Urothelium cell line (cell line): ENCODE measurements around the gene ATRN.

Experiments used
- DNase-seq: peaks from one replicate; pipeline ENCODE4 v3.0.0; 2011; ENCODE audit warnings: low spot score, mixed read lengths
- FAIRE-seq: peaks from 2 replicates; lab custom pipeline; 2011; peaks lifted over from hg19 to GRCh38; lab: Jason Lieb, UNC

The ATRN gene

GRCh38 chr20:3672547-3673171 lies 201.8 kb downstream of the ATRN start:
- DNase-seq (no peak), FAIRE-seq (no peak)

GRCh38 chr20:3673221-3674070 lies 202.6 kb downstream of the ATRN start:
- FAIRE-seq (no peak), DNase-seq (no peak)

DNA sequence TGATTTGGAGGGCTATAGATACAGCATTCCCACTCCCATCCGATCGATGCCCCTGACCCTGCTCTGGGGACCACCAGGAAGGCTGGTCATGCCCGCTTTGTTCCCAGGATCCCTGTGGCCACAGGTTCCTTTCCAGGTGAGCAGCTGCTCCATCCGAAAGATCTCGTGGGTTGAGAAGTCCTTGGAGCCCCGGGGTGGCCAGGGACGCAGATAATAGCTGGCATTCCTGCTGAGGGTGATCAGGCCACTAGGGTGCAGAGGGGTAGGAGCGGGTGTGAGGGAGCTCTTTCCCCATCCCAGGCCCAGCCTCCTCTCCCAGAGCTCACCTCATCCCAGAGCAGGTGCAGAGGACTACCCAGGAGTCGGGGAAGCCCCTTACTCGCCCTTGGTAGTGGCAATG lies 203.6 kb downstream of the ATRN start:
- DNase-seq (peak; percentile 21), FAIRE-seq (no peak)

DNA sequence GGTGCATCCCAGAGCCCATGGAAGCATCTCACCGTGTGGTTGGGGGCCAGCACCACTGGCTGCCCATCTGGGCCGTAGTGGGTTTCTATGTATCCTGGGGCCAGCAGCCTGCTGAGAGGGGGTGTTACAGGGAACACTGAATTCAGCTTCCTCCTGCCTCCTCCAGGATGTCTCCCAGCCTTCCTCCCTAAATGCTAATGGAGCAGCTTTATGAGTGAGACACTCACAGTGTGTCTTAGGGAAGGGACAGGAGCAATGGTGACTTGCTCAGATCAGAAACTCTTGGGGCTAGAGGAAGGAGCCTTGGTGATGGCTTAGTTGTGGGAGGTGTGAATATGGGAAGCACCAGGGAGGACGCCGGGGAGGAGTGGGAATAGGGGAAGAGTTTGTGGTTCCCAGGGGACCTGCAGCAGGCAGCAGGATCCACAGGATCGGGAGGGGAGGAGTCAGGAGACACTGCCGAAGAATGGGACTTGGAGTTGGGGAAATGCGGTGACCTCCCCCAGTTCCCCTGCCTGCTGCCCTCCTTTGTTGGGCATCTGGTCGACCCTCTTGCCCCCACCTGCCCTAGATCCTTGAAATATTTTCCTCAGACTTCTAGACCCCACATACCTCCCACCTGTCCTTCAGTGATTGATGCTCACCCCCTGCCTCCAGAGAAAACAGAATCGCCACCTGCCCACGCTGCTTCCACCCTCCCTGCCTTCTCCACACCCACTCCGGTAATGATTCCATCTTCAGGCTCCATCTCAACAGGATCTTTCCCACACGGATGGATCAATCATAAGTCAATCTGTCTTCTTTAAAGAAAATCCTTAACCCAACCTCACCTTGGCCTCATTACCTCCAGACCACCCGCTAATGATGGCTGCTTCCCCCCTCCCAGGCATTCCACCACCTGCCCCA lies 204.4 kb downstream of the ATRN start:
- no peak for DNase-seq
- no peak for FAIRE-seq

- no peak for DNase-seq
- no peak for FAIRE-seq
Observed at GRCh38 chr20:3677733-3678132, 206.9 kb downstream of the ATRN start.

- no peak for FAIRE-seq
Observed at GRCh38 chr20:3678198-3678597, 207.4 kb downstream of the ATRN start.

DNA sequence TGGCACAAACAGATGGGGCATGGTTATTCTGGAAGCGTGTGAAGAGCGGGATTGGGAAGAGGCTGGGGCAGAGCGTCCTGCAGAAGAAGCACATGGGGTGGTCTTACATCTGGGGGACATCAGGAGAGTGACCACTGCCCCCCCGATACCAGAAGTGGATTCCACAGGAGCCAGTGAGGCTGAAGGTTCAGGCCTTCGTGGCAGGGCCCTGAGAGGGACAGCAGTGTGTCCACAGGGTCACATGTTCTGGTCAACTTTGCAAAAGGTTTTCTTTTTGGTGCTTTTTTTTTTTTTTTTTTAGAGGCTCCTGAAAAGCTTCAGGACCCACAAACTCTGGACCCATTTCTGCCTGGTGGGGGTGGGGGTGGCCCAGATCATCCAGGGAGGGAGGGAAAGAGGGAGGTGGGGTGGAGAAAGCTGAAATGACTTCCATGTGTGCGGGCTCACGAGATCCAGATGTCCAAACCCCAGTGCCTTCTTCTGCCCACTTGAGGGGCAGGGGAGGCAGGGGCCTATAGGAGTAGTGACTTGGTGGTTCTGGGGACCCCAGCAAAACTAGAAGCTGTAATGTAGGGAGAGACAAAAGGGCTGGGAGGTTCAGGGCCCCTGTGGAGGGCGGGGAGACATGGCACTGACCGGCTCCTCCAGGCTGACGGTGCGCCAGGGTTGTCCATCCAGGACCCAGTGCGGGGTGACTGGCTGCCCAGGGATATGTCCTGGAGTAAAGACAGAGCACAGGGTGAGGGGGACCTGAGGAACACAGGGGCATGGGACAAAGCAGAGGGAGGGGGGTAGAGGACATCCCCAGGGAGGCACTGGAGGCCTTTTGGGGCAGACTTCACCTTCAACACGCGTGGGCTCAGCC lies 208.3 kb downstream of the ATRN start:
- DNase-seq (no peak), FAIRE-seq (no peak)

More at GRCh38 chr20:3678198-3678597, 207.4 kb downstream of the ATRN start:
- no peak for DNase-seq

GRCh38 chr20:3679749-3680700 lies 209.2 kb downstream of the ATRN start:
- FAIRE-seq: no peak

DNA sequence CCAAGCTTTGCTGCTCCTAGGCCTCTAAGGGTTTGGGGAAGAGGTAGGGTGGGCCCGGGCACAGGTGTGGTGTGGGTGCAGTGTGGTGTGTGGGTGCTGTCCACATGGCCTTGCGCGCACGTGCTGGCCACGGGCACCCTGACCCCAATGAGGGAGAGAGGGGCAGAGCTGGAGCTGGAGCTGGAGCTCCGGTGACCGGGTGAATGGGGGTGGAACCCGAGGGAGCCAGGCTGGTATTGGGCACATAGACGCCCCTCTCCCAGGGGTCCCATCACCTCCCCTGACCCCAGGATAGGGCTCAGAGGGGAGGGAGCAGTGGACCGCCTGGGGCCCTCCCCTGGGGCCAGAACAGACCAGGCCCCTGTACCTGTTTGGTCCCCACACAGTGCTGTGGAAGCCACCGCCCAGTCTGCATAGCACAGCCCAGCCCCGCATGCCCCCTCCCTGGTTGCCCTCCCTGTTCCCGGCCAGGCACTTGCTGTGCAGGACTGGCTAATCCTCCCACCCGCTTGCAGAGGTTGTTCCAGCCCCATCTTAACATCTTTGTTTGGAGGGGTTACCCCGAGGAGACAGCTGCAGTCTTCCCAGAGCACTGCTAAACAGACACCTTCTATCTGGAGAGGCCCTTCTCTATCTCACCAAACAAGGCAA lies 210.0 kb downstream of the ATRN start:
- FAIRE-seq (no peak), DNase-seq (no peak)

More at GRCh38 chr20:3679749-3680700, 209.2 kb downstream of the ATRN start:
- DNase-seq: peak; percentile 23

DNA sequence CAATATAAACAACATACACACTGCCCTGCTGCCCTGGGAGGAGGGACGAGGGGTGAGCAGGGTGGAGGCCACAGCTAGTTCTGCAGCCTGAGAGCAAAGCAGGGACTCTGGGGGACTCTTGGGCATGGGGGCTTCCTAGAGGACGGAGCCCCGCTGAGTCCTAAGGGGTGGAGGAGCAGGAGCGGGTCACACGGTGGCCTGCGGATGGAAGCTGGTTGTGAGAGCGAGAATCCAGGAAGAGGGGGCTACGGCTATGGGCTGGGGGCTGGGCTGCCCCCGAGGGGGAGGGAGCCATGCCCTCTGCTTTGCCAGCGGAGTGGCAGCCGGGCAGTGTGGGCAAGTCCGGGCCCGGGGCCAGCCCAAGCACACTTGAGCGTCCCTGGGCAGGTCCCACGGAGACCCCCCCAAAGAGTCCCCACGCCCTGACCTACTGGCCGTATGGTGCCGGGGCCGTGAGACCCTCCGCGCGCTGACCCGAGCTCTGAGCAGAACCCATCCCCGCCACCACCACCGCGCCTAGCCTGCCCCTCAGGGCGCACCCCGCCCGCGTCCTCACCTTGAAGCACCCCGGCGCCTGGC lies 210.6 kb downstream of the ATRN start:
- FAIRE-seq: no peak

DNA sequence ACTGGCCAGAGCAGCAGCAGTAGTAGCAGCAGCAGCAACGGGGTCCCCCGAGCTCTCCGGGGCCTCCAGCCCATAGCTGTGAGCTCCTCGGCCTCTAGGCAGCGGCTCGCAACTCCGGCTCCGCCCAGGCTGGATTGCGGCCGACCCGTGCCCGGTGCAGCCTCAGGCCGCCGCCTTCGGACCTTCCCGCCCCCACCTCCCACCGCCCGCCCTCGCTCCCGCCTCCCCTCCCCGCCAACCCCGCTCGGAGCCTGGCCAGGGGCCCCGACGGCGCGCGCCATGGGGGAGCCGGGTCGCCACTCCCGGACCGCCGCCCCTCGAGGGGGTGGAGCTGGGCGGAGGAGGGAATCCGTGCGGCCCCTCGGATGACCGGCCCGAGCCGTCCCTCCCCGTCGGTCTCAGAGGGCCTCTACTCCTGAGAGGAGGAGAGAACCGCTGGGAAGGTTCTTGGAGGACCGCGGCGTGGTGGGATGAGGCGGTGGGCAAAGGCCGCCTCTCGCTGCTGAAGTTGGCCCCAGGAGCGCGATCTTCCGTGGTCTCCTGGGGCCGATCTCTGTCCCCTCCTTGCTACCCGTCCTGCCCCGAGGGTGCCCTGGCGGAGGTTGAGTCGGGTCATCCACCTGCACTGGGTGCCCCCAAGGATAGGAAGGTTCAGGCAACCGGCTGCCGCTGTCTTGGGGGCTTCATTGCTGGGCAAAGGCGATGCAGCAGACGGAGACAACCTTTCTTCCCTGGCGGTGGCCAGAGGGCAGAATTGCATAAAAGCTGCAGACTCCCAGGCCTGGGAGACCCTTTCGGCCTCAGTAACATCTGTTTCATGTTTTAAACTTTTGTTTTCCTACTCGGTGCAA lies 211.3 kb downstream of the ATRN start, which contains the start of gene ADAM33:
Gene ADAM33, minus strand, starts transcription at position 80 of the 851 bp plus-strand sequence. Its CDS starts 6 bp downstream, at position 74.
- FAIRE-seq (no peak), DNase-seq (no peak)

More for the DNA sequence above, 210.6 kb downstream of the ATRN start:
- DNase-seq: no peak

GRCh38 chr20:3685341-3685740 lies 214.5 kb downstream of the ATRN start:
- no peak for FAIRE-seq
- no peak for DNase-seq

- peak; percentile 48 for FAIRE-seq
Observed at GRCh38 chr20:3686421-3686820, 215.6 kb downstream of the ATRN start.

GRCh38 chr20:3686867-3687321 lies 216.1 kb downstream of the ATRN start:
- no peak for FAIRE-seq
- peak; percentile 27 for DNase-seq

More at GRCh38 chr20:3686421-3686820, 215.6 kb downstream of the ATRN start:
- DNase-seq: no peak

DNA sequence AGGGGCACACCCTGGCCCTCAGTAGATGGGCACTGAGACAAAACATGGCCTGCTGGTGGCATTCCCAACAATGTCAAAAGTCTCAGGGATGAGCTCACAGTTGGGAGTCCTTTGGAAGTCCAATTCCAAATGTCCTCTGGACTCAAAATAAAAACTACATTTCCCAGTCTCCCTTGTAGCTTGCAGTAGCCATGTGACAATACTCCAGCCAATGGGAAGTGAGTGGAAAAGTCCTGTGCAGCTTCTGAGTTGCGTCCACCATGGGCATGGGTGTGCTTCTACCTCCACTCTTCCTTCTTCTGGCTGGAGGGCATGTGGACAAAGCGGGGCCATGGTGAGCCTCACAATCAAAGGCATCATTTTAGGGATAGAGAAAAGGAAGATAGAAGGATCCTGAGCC lies 216.8 kb downstream of the ATRN start:
- peak; percentile 53 for DNase-seq
- no peak for FAIRE-seq

DNA sequence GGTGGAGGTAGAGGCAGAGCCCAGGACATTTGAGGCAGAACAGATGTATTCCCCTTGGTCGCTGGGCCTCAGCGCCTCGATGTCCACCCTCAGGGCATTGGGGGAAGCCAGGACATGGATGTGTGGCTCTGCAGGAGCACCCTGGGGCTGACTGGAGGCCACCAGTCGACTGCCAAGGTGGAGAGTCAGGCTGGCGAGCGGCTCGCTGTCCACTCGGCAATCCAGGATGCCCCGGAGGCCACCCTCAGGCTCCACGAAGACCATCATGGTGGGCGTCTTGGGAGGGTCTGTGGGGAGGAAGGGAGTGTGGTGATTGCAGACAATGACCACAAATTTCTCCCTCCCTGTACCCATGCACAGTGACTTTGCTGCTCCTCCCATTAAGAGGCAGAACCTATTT lies 219.2 kb downstream of the ATRN start:
- DNase-seq: no peak
- FAIRE-seq: no peak

- FAIRE-seq (no peak), DNase-seq (no peak)
Observed at GRCh38 chr20:3690413-3690812, 219.6 kb downstream of the ATRN start.
